Thyroid gland (tissue), 4 donors: ENCODE results near the gene SYNGR3. TPM values are rescaled to one million over a fixed set of nuclear protein-coding genes. Genes with fewer than 3 reads are reported as not detected.

ENCODE experiments used
- DNase-seq, 2 donors: peaks; one replicate each; pipeline ENCODE4 v3.0.0-alpha.2; 2019
- H3K27ac ChIP-seq, 3 donors: fragments of 200-600 bp; sonication (generic); 1 replicate in 2 of 3; 2 replicates in 1 of 3; pipeline ENCODE4 v1.5.1; 2016 to 2019; ENCODE audit warnings: mild to moderate bottlenecking in 1 of 3, moderate library complexity in 1 of 3
- H3K27me3 ChIP-seq: fragments of 200-600 bp; sonication (generic); one replicate; pipeline ENCODE4 v1.5.1; 2019
- H3K36me3 ChIP-seq, 2 donors: fragments of 200-600 bp; sonication (generic); one replicate each; pipeline ENCODE4 v1.5.1; 2016 to 2019
- H3K4me1 ChIP-seq, 2 donors: fragments of 200-600 bp; sonication (generic); one replicate each; pipeline ENCODE4 v1.5.1; 2017 to 2019
- H3K4me3 ChIP-seq, 3 donors: fragments of 200-600 bp; sonication (generic); replicated peaks in 1 of 3; 1 replicate in 2 of 3; 2 replicates in 1 of 3; pipeline ENCODE4 v1.5.1; 2016; ENCODE audit warnings: mild to moderate bottlenecking in 1 of 3
- H3K9me3 ChIP-seq: fragments of 200-600 bp; sonication (generic); one replicate; pipeline ENCODE4 v1.5.1; 2017
- CTCF ChIP-seq, 6 experiments: fragments of 200-600 bp in 3 of 6; fragments of 450-650 bp in 3 of 6; sonication (generic) in 3 of 6; IDR thresholded peaks; one replicate each; pipeline ENCODE4 v1.5.1; 2016 to 2019; ENCODE audit warnings: antibody characterized with exemption in 6 of 6, mild to moderate bottlenecking in 2 of 6, inconsistent platforms in 1 of 6, moderate library complexity in 1 of 6
- POLR2A ChIP-seq, 2 donors: fragments of 450-650 bp; IDR thresholded peaks; one replicate each; pipeline ENCODE4 v1.6.1; 2017; ENCODE audit warnings: antibody characterized with exemption in 2 of 2, mild to moderate bottlenecking in 2 of 2, moderate library complexity in 1 of 2
- WGBS, 2 donors: methylation state at CpG; one replicate each; pipeline ENCODE4 v1.1.5; 2017; 5-methylcytosine and 5-hydroxymethylcytosine counted together
- intact Hi-C: fragments of 100-400 bp; cut with DNase I; formaldehyde crosslinking; loops from one replicate; pipeline ENCODE4 v1.15.1; 2023
- total RNA-seq, 4 donors: library from RNA; depleted of rRNA; stranded (reverse); fragments of >200 nt; gene quantifications; one replicate each; pipeline ENCODE4 v1.2.3, GENCODE V29; 2016

SYNGR3 gene
- total RNA-seq, 4 donors from 2014 or later = not detected

- Histone ChIP-seq H3K27ac (no peak overlapping the region), H3K27me3 (no peaks in the 10 kb centered on the region), H3K4me1 (peaks cover 28 to 34% of the 10 kb centered on the region in 2 donors), H3K9me3 (no peaks in the 10 kb centered on the region), H3K4me3 (no peak overlapping the region), H3K36me3 (no peaks in the 10 kb centered on the region)
- DNase-seq = no peak
- intact Hi-C loops = no loop called here
- WGBS, 2 donors = 84 to 89% methylated on average over 13 to 36 of the region's 41 CpGs
- no peak for TF ChIP-seq CTCF (IDR thresholded peaks at IDR 0.05)
- TF ChIP-seq POLR2A (IDR thresholded peaks at IDR 0.05) = no peak
Measured at GRCh38 chr16:1968146-1968953, 21.4 kb upstream of the SYNGR3 start.

- H3K27ac ChIP-seq = peak within 1 kb of the TSS; percentile 37 to 84 (median 72)
- DNase-seq = peak; percentile 92 to 93
- H3K36me3 ChIP-seq = peaks cover 26 to 30% of the 10 kb centered on the region in 2 donors
- TF ChIP-seq CTCF (IDR thresholded peaks at IDR 0.05) (peak in 1 of 6 experiments; percentile 29), POLR2A (IDR thresholded peaks at IDR 0.05) (peak; percentile 53 to 90)
- WGBS, 2 donors = 1 to 2% methylated on average over 10 to 63 of the region's 78 CpGs
- peak within 1 kb of the TSS; percentile 75 to 98 (median 95) for H3K4me3 ChIP-seq
- H3K27me3 ChIP-seq = no peaks in the 10 kb centered on the region
- peaks cover 12 to 20% of the 10 kb centered on the region in 2 donors for H3K4me1 ChIP-seq
- intact Hi-C loops = no loop called here
- no peaks in the 10 kb centered on the region for H3K9me3 ChIP-seq
Measured at GRCh38 chr16:1971796-1972489, 17.8 kb upstream of the SYNGR3 start, which contains the start of gene TBL3. Gene TBL3, plus strand, starts transcription at chr16:1972053. Its CDS starts 112 bp downstream, at chr16:1972165.

GRCh38 chr16:1972490-1972877 lies 17.3 kb upstream of the SYNGR3 start:
- H3K4me1 ChIP-seq = peaks cover 12 to 20% of the 10 kb centered on the region in 2 donors
- H3K27ac ChIP-seq = peak overlapping the region in 1 of 3 donors; percentile 59
- no peaks in the 10 kb centered on the region for H3K27me3 ChIP-seq
- peak overlapping the region; percentile 75 to 98 (median 95) for H3K4me3 ChIP-seq
- H3K9me3 ChIP-seq = no peaks in the 10 kb centered on the region
- DNase-seq = no peak
- intact Hi-C loops = no loop called here
- peaks cover 32 to 36% of the 10 kb centered on the region in 2 donors for H3K36me3 ChIP-seq
- TF ChIP-seq POLR2A (IDR thresholded peaks at IDR 0.05) (no peak), CTCF (IDR thresholded peaks at IDR 0.05) (no peak)
- 0 to 7% methylated on average over 21 to 22 of the region's 22 CpGs for WGBS, 2 donors

GRCh38 chr16:1973461-1974156 lies 16.2 kb upstream of the SYNGR3 start:
- Histone ChIP-seq H3K36me3 (peaks cover 43 to 47% of the 10 kb centered on the region in 2 donors), H3K4me3 (no peak overlapping the region)
- WGBS, 2 donors = 85 to 93% methylated on average over 6 to 13 of the region's 16 CpGs

More at GRCh38 chr16:1973461-1974156, 16.2 kb upstream of the SYNGR3 start:
- Histone ChIP-seq H3K4me1 (peaks cover 12 to 20% of the 10 kb centered on the region in 2 donors), H3K9me3 (no peaks in the 10 kb centered on the region), H3K27ac (no peak overlapping the region), H3K27me3 (peaks cover 5% of the 10 kb centered on the region)
- no peak for DNase-seq
- intact Hi-C loops = no loop called here
- TF ChIP-seq POLR2A (IDR thresholded peaks at IDR 0.05) (no peak), CTCF (IDR thresholded peaks at IDR 0.05) (no peak)
